Fibroblast of peridontal ligament (primary cell): ENCODE measurements around the gene KIAA0319L.

Experiments used
- DNase-seq: peaks from one replicate; pipeline ENCODE4 v3.0.0-alpha.2; 2010; ENCODE audit errors: extremely low read depth

The KIAA0319L gene

GRCh38 chr1:35563166-35563565 lies 6.0 kb upstream of the KIAA0319L start:
- no peak for DNase-seq

- no peak for DNase-seq
Observed at GRCh38 chr1:35561972-35562680, 4.9 kb upstream of the KIAA0319L start.

- DNase-seq = no peak
Observed at GRCh38 chr1:35561297-35561971, 4.2 kb upstream of the KIAA0319L start.

- no peak for DNase-seq
Observed at GRCh38 chr1:35560256-35561225, 3.3 kb upstream of the KIAA0319L start.

- no peak for DNase-seq
Observed at GRCh38 chr1:35559317-35559944, 2.2 kb upstream of the KIAA0319L start.

GRCh38 chr1:35558374-35559316 lies 1.4 kb upstream of the KIAA0319L start:
- no peak for DNase-seq

- peak; percentile 94 for DNase-seq
Observed at GRCh38 chr1:35557611-35558373, 589 bp upstream of the KIAA0319L start, which contains the start of gene NCDN. NCDN (plus strand) TSS chr1:35557799; CDS start chr1:35558191, 392 bp downstream.

- no peak for DNase-seq
Observed at GRCh38 chr1:35556484-35557117, 602 bp downstream of the KIAA0319L start.

- peak; percentile 51 for DNase-seq
Observed at GRCh38 chr1:35555601-35556477, 1.4 kb downstream of the KIAA0319L start.

GRCh38 chr1:35555212-35555584 lies 2.0 kb downstream of the KIAA0319L start:
- peak; percentile 38 for DNase-seq

GRCh38 chr1:35554266-35555211 lies 2.7 kb downstream of the KIAA0319L start:
- DNase-seq = no peak

- no peak for DNase-seq
Observed at GRCh38 chr1:35553851-35554250, 3.4 kb downstream of the KIAA0319L start.

GRCh38 chr1:35546614-35547013 lies 10.6 kb downstream of the KIAA0319L start:
- no peak for DNase-seq

- peak; percentile 74 for DNase-seq
Observed at GRCh38 chr1:35544976-35545375, 12.2 kb downstream of the KIAA0319L start.

GRCh38 chr1:35539824-35540261 lies 17.4 kb downstream of the KIAA0319L start:
- peak; percentile 78 for DNase-seq

GRCh38 chr1:35539073-35539823 lies 18.0 kb downstream of the KIAA0319L start:
- DNase-seq = peak; percentile 44
